Activated CD4-positive, alpha-beta T cell treated with anti-CD3 and anti-CD28 coated beads for 1 hour (primary cell): ENCODE measurements around the gene IGSF9.

Source experiments
- DNase-seq: peaks from one replicate; pipeline ENCODE4 v3.0.0-alpha.2; 2020

IGSF9 gene

GRCh38 chr1:159972443-159973205 lies 27.2 kb upstream of the IGSF9 start:
- no peak for DNase-seq

DNA sequence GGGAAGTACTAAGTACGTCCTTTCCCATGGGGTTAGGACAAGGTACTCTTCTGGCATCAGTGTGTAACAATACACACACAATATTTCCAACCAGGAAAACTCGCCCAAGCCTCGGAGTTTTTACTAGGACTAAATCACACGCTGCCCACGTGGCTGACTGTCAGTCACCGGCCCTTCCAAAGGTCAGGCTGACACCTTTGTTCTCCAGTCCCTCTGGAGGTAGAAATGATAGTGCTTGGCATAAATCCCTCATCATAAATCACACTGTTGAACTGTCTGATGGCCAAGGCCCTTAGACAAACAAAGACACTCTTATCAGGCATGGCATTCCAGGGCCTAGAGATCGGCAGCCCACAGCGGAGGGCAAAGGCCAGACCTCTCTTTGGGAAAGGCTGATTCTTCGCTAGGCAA lies 25.5 kb upstream of the IGSF9 start:
- no peak for DNase-seq

- no peak for DNase-seq
Observed at GRCh38 chr1:159968901-159969300, 23.5 kb upstream of the IGSF9 start.

DNA sequence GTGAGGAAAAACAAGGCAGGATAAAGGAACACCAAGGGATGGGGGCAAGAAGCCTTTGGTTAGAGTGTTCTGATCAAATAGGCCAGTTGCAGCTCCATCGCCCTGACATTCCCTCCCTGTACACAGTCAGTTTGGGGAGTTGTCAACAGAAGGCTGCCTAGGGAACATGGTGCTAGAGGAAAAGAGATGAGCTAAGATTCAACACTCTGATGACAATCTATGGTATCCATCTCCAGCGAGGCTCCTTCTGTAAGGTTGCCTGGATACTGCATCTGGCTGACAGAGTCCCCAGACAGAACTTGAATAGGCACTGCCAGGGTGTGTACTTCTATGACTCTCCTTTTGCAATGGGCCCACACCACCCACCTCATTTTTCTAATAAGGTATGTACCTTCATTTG lies 19.9 kb upstream of the IGSF9 start:
- no peak for DNase-seq

DNA sequence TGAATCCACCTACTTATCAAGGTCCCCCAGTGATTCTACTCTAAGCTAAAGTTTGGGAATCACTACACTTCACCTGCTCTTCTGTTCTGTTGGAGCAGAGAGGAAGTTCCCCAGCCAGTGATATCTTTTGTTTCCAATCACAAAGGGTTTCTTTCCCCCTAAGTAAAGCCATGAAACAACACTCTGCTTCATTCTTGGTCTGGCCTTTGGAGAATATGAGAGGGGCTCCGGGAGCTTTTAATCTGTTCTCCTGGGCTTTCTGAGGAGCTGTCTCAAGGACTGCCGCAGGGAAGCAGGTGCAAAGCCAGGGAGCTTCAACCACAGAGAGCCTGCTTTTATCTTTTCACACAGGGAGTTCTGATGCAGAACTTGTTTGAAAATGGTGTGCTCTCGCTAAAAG lies 18.7 kb upstream of the IGSF9 start:
- DNase-seq: no peak

- DNase-seq: no peak
Observed at GRCh38 chr1:159962176-159962575, 16.8 kb upstream of the IGSF9 start.

- DNase-seq: no peak
Observed at GRCh38 chr1:159961636-159962035, 16.2 kb upstream of the IGSF9 start.

DNA sequence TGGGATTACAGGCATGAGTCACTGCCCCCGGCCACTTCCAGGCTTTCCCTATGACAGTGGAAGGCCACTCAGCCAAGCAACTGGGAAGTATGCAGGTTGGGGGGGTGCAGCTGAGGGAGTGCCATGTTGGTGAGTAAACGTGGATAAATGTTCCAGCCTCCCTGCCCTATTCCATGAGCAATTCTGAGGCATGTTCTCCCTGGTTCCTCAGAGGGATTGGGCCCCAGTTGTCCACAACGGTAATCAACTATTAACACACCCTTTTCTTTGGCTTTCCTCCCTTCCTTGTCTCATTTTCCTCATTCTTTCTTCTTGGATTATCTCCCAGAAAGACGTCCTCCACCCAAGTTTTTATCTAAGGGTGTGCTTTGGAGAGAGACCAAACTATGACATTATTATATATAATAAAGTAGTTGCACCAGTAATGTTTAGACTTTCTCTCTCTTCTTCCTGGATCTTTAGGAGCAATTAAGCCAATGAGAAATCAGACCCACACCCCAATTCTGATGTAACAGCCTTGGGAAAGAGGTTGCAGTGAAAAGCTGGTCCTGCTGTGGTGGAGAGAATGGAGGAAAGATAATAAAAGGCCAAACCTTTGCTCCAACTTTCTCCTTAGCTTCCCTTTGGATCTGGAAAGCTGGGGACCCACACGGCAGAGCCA lies 15.4 kb upstream of the IGSF9 start:
- DNase-seq: no peak

GRCh38 chr1:159959451-159959850 lies 14.0 kb upstream of the IGSF9 start:
- no peak for DNase-seq

DNA sequence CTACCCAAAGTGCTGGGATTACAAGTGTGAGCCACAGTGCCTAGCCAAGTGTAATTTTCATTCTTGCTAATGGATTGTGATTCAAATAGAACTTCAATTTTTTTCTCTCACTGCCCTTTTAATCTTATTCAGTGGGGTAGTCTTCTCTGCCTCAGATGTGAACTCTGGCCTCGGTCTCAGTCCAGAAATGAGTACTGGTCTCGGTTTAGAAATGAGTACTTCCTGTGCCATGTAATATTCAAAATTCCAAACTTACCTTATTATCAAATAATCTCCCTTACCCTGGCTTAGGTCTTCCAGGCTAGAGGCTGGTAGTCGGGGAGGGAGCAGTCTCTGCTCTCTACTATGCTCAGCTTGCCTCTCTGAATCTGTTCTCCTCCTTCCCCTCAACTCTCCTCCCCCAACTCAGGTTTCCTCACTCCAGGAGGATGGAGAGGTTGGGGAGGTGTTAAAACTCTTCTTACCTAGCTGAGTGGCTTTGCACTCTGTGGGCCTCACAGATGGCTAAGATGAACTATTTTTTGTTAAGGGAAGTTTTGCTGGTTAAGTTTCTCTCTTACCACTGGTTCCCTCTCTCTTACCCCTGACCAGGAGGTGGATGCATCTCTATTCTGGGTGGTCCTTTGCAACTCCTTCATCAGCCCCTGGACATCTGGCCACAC lies 13.4 kb upstream of the IGSF9 start:
- no peak for DNase-seq

- no peak for DNase-seq
Observed at GRCh38 chr1:159957824-159958268, 12.4 kb upstream of the IGSF9 start.

DNA sequence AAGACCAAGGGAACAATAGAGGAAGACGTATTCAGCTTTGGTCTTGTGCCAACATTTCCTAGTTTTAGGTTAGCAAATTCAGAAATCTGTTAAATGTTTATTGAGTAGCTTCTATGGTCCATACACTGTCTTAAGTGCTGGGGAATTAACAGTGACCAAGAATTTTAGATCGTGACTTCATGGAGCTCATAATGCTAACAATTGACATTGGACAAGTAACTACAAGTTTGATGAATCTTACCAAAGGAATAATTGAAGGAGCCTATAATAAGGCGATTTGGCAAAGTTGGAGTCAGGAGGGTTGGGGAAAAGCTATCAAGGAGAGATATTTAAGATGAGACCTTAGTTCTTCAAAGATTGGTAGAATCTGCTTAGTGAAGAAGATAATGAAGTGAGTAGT lies 10.0 kb upstream of the IGSF9 start:
- no peak for DNase-seq

GRCh38 chr1:159953536-159954515 lies 8.4 kb upstream of the IGSF9 start, which contains the start of gene SLAMF9:
TSS of gene SLAMF9 (minus strand) at chr1:159954237. CDS start at chr1:159954137, 100 bp downstream.
- DNase-seq: no peak

DNA sequence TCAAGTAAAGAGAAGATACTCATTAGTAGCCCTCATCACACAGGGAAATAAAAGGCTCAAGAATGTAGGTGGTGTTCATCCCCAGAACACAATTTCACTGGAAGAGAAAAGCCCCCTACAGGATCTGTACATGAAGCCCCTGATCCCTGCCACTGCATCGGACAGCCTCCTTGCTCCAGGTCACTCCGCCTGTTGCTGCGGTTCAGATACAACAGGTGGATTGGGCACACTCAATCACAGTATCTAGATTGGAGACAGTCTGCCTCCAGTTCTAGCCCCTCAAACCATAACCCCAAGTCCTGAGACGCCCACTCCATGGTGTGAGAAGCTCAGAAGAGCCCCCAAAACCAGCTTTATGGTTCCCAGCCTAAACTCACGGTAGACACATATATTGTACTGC lies 7.5 kb upstream of the IGSF9 start:
- no peak for DNase-seq

DNA sequence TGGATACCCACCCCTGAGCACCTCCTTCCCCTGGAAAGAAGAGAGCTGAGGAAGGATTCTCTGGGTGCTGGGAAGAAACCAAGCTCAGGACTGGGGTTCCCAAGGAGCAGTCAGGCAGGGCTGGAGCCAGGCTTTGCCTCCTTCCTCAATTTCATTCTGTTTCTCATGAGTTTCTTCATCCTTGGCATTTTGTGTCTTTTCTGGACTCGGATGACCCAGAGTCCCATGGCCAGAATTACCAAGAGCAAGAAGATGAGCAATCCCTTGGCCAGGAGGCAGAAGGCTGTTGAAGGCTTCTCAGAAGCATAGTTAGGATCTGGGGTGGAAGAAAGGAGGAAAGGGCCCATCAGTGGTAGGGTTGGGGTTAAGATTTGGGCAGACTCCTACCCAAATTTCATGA lies 6.1 kb upstream of the IGSF9 start:
- DNase-seq: no peak

GRCh38 chr1:159951016-159951415 lies 5.6 kb upstream of the IGSF9 start:
- DNase-seq: no peak

DNA sequence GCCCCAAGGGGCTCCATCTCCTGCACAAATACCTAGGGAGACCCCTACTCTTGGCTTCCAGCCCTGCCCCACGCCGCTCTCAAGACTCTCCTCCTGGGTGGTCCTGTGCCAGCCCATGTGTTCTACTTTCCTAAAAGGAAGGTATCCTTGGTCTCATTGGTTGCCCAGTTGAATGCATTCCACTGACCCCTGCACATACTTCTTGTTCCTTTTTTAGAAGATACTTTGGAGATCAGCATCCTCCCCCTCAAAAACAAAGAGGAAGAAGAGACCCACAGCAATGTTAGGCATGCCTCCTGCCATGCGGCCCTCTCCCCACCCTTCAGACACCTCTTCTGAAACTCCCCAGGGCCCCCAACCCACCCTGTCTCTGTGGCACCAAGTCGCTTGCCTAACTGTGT lies 4.6 kb upstream of the IGSF9 start:
- DNase-seq: no peak

DNA sequence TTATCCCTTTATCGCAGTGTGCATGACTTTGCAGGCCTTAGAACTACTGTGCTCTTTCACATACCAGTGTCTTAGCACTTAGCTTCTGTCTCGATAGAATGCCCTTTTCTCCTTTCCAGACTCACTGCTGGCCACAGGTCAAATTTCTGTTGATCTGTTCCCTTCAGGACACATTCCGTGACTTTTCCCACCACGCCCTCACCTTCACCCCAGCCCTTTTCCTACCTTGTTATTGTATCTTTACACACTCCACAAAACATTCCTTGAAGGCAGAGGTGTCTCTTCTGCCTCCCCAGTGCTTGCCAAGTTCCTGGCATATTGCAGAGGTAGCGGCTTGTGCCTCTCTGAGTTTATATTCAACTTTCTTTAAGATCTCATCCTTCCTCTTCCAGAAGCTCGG lies 3.7 kb upstream of the IGSF9 start:
- no peak for DNase-seq

DNA sequence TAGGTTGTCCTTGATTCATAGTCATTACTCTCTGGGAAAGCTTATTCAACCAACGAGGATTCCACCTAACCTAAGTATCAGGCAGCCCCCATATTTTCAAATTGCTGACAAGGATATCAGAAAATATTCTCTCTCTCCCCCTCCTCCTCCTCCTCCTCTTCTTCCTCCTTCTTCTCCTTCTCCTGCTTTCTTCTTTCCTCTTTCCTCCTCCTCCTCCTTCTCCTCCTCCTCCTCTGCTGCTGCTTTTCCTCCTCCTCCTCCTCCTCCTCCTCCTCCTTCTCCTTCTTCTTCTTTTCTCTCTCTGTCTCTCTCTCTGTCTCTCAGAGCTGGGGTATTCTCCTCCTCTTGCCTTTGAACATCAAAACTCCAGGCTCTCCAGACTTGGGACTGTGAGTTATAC lies 2.5 kb upstream of the IGSF9 start:
- DNase-seq: no peak

GRCh38 chr1:159946242-159947187 lies 1.1 kb upstream of the IGSF9 start:
- DNase-seq: no peak

- DNase-seq: no peak
Observed at GRCh38 chr1:159944623-159945455, 574 bp downstream of the IGSF9 start.
